ENCODE results near the gene OLFML1.

- TF ChIP-seq RNF2 (IDR thresholded peaks at IDR 0.05; ENCODE audit: borderline replicate concordance, low read depth, low read length, missing control alignments, poor library complexity, severe bottlenecking) (no peak), EZH2 (IDR thresholded peaks at IDR 0.05; ENCODE audit: low read depth, low read length, severe bottlenecking) (no peak), SP1 (IDR thresholded peaks at IDR 0.05; ENCODE audit: low read depth, low read length) (no peak), SP4 (IDR thresholded peaks at IDR 0.05; ENCODE audit: low read length) (no peak), YY1 (IDR thresholded peaks at IDR 0.05; ENCODE audit: low read depth, low read length) (no peak), NRF1 (IDR thresholded peaks at IDR 0.05; ENCODE audit: low read depth, low read length) (no peak), MAX (IDR thresholded peaks at IDR 0.05) (no peak), POLR2A (IDR thresholded peaks at IDR 0.05; ENCODE audit: control extremely low read depth in 1 of 2, low read depth in 2 of 2, low read length in 2 of 2) (no peak), POLR2AphosphoS5 (IDR thresholded peaks at IDR 0.05; ENCODE audit: low read depth, low read length) (no peak), JUND (IDR thresholded peaks at IDR 0.05; ENCODE audit: low read length) (no peak), RAD21 (IDR thresholded peaks at IDR 0.05 in 1 of 2, conservative IDR thresholded peaks at IDR 0.05 in 1 of 2; ENCODE audit: low read depth in 2 of 2, low read length in 2 of 2) (no peak)
- TF ChIP-seq, protein P1, sequence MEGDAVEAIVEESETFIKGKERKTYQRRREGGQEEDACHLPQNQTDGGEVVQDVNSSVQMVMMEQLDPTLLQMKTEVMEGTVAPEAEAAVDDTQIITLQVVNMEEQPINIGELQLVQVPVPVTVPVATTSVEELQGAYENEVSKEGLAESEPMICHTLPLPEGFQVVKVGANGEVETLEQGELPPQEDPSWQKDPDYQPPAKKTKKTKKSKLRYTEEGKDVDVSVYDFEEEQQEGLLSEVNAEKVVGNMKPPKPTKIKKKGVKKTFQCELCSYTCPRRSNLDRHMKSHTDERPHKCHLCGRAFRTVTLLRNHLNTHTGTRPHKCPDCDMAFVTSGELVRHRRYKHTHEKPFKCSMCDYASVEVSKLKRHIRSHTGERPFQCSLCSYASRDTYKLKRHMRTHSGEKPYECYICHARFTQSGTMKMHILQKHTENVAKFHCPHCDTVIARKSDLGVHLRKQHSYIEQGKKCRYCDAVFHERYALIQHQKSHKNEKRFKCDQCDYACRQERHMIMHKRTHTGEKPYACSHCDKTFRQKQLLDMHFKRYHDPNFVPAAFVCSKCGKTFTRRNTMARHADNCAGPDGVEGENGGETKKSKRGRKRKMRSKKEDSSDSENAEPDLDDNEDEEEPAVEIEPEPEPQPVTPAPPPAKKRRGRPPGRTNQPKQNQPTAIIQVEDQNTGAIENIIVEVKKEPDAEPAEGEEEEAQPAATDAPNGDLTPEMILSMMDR (IDR thresholded peaks at IDR 0.05; ENCODE audit: control extremely low read depth in 1 of 3, insufficient read depth in 1 of 3, low read depth in 1 of 3, low read length in 3 of 3), result no peak
Observed at GRCh38 chr11:7490535-7490934, 5.2 kb downstream of the OLFML1 start.
